Stimulated activated CD4-positive, alpha-beta T cell treated with anti-CD3 and anti-CD28 coated beads, Interleukin-2, amount 100 ng/mL, for 4 hours (primary cell): Measurements from ENCODE around the gene CCR2.
A peak's percentile ranks its signal among the peaks of the same experiment; 100 is the strongest.

Source experiments
- DNase-seq: peaks from one replicate; pipeline ENCODE4 v3.0.0-alpha.2; 2020; ENCODE audit warnings: low read depth

CCR2 gene

DNA sequence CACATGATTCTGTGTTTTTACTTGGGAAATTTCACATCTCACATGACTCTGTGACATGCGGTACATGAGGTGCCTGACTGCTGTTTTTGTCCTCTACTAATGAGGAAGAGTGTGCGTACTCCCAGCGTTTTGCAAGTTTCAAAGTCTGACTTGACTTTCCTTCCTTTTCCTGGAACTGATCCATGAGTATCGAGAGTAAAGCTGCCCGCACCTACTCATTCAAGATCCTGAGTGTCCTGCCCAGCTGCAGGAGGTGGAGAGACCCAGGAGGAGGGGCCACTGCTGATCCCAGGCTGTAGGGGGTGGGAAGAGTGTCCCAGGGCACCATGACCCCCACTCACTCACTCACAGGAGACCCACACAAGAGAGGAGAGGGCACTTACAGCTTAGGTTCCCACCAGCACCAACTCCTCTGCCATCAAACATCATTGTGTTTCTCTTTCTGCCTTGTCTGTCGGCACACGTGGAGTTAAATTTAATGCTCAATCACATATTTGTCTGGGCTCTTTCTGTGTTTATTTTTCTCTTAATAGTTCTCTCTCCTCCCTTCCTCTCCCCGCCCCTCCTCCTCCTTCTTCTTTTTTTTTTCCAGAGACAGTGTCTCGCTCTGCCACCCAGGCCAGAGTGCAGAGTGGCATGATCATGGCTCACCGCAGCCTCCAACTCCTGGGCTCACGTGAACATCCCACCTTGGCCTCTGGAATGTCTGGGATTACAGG, 51.5 kb downstream of the CCR2 start:
- no peak for DNase-seq

DNA sequence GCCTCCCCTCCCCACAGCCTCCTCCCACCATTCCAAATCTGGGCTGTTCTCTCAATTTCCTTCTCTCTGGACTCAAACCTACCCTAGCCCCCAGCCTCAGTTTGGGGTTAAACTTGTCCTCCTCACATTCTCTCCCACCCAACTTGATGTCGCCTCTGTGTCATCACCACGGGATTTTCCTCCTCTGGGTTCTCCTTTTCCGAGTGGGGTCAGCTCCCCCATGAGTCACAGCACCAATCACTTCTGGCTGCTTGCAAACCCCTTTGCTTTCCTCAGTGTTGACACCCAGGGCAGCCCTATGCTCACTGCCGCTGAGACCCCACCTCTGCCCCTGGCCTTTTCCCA, 52.5 kb downstream of the CCR2 start:
- DNase-seq: no peak

DNA sequence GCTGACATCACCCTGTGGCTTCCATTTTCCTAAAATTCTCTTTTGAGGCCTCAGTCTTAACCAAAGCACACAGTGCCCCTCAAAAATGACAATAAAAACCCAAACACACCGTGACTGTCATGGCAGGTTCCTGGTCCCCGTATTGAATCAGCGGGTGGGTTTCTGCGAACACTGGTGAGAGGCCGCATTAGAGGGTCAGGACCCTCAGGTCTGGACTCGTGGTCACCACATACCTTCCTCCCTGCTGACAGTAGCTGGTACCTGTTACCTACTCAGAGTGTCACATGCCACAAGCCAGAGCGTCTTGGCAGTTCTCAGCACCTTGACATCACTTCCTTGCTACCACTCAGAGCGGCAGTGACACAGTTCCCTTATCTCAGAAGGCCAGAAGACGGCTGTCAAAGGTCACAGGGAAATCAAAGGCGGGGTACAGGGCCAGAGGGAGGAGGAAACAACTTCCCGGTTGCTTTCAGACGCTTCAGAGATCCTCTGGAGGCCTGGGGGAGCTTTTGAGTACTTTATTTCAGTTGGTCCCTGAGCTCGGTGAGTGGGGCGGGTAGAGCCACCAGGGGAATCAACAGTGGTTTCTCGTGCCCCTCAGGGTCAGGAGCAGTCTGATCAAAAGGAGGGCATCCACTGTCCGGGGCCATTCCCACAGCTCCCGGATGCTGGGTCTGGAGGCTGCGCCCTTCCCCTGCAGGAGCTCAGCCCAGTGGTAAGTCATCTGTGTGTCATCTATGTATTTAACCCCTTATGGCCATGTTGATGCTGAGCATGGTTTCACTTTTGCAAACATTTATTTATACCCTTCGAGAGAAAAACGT, 53.1 kb downstream of the CCR2 start, which contains the start of the genes CCR5AS and CCRL2:
TSS of gene CCR5AS (minus strand) at position 279 of the 824 bp plus-strand sequence.
TSS of gene CCRL2 (plus strand) at position 472 of the 824 bp plus-strand sequence. CDS start 821 bp downstream, outside the sequence.
- peak; percentile 14 for DNase-seq

DNA sequence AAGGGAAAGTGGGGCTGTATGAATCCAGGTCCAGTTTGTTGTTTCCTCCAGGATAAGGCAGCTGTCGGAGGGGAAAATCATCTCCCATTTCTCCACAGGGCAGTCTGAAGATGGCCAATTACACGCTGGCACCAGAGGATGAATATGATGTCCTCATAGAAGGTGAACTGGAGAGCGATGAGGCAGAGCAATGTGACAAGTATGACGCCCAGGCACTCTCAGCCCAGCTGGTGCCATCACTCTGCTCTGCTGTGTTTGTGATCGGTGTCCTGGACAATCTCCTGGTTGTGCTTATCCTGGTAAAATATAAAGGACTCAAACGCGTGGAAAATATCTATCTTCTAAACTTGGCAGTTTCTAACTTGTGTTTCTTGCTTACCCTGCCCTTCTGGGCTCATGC, 54.1 kb downstream of the CCR2 start:
- no peak for DNase-seq

DNA sequence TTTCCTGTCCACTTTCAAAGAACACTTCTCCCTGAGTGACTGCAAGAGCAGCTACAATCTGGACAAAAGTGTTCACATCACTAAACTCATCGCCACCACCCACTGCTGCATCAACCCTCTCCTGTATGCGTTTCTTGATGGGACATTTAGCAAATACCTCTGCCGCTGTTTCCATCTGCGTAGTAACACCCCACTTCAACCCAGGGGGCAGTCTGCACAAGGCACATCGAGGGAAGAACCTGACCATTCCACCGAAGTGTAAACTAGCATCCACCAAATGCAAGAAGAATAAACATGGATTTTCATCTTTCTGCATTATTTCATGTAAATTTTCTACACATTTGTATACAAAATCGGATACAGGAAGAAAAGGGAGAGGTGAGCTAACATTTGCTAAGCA, 54.9 kb downstream of the CCR2 start:
- DNase-seq: no peak

DNA sequence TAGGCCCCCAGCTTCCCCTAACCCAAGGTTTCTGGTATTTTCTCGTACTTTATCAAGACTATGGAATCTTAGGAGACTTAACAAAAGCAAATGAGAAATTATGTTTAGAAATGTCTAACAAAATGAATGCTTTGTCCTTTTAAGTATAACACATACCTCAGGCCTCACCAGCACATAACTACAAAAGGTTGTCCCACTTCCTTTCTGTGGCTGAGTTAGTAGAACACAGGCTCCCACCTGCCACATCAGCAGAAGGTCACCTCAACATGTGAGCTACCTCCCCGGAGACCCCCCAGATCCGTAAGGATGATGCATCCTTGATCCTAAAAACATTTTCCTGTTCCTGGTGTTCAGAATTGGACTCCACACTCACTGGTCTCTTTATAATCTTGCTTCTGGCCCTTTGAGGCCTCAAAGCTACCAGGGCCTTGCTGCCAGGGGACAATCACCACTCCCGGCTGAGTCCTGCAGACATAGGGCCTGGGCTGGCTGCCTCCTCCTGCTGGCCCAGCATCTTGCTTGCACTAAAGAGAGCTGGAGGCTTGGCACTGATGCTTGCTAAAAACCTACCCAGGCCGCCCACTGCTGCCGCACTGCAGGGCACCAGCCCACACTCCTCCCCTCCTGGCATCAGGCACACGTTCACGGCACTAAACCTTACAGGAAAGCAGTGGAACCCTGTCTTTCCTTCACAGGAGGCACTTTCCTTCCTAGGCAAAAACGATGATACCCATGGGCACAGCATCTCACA, 56.0 kb downstream of the CCR2 start:
- no peak for DNase-seq
